ENCODE results near the gene TSKS.

- no peak for TF ChIP-seq CTCF (IDR thresholded peaks at IDR 0.05)
- no peak for TF ChIP-seq EP300 (IDR thresholded peaks at IDR 0.05)
- no peak for TF ChIP-seq POLR2A (IDR thresholded peaks at IDR 0.05)
Observed at GRCh38 chr19:49798574-49798973, 35.5 kb upstream of the TSKS start.
